DMS153 (cell line): ENCODE data around the gene NFATC1.

Experiments used
- DNase-seq: peaks from one replicate; lab custom pipeline; 2025; lab: John Stamatoyannopoulos, UW

NFATC1 gene

DNA sequence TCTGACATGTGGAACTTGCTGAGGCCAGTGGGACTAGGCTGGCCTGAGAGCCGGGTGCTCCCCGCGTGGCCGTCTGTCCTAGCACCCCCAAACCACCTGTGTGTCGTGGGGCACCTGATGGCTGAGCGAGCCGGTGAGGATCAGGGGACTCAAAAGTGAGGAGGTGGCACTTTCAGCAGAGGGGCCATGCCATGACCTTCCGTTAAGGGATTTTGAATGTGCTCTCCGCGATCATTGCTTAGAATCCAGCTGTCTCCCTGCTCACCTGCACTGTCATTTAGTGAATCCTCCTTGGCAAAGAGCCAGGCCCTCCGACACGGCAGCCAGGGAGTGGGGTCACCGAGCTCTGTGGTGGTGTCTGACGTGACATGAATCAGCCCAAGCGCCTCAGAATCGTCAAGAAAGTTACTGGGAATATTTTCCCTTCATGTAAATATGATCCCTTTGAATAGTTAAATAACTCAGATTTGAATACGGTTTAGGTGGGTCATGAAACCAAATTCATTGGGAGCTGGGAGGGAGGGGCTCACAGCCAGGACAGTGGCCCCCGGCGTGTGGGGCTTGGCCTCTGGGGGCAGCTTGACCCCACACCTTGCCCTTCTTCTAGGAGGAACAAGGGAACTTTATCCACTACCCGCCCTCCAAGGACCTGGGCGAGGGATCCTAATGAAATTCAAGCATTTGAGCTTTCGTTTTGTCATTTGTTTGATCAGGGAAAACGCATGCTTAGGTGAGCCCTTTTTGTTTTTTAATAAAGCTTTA, 9.5 kb downstream of the NFATC1 start:
- DNase-seq, result no peak

DNA sequence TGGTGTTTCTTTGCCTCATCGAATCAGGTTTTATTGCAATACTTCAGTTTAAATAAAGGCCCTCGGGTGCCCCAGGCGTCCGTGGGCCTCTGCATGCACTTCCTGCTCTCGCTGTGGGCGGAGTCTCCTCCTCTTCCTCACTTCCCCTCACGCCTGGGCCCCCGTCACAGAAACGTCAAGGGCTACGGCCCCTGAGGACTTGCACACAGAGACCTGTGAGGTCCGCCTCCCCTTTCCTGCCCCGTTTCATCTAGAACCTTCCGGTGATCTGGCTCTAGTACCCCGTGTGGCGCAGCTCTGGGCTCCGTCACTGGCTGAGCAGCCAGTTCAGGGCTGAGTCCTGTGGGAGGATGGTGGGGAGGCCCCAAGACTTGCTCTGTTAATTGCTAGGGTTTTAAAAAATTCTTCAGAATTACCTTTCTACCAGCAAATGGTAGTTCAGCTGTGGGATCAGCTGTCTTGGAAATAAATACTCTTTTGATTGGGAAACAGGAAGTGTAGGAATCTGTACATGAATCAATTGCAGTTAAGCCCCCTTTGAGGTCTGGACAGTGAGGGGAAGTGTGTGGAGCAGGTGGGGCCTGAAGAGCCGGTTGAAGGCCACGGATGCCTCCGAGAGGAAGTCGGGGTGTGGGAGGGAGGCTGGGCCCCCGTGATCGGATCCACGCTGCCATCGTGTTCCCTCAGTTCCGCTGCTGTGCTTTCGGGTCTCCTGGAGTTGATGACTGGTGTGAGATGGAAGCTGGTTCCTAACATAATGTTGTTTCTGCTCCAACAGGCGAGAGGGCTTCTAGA, 10.2 kb downstream of the NFATC1 start:
- DNase-seq, result no peak

DNA sequence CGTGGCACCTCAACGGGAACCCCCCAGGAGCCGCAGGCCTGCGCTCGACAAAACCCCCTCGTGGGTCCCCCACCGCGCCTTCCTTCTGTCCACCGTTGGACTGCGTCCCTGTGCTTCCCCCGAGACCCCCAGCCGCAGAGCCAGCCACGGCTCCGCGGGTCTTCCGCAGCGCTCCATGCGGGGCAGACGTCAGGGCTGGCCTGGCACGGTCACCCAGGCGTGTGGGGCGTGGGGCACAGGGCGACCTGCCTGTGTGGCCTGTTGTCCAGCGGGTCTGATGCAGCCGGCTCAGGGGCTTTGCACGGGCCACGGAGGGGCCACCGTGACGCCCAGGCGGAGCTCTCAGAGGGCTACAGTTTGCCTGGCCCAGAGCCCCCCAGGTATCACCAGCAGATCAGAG, 11.0 kb downstream of the NFATC1 start:
- DNase-seq, result no peak

DNA sequence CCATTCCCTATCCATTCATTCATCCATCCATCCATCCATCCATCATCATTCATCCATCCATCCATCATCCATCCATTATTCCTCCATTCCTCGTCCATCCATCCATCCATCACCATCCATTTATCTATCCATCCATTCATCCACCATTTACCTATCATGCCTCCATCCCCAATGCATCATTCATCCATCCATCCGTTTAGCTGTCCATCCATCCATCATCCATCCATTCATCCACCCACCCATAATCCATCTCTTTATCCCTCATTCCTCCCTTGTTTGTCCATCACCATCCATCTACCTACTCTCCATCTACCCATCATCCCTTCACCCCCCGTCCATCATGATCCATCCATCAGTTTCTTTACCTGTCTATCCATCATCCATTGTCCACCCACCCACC, 13.6 kb downstream of the NFATC1 start:
- DNase-seq, result no peak

DNA sequence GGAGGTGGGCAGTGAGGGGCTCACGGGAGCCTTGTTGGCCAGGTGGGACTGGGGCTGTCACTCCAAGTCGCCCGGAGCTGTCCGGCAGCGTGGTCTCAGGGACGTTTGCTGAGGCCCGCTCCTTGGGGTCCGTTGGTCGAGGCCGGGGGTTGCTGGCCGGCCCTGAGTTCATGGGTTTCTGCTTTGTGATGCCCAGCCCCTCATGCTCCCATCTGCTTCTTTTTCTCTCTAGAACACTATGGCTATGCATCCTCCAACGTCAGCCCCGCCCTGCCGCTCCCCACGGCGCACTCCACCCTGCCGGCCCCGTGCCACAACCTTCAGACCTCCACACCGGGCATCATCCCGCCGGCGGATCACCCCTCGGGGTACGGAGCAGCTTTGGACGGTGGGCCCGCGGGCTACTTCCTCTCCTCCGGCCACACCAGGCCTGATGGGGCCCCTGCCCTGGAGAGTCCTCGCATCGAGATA, 14.5 kb downstream of the NFATC1 start:
- no peak for DNase-seq

GRCh38 chr18:79410731-79411613, 15.2 kb downstream of the NFATC1 start:
- DNase-seq, result no peak

GRCh38 chr18:79411614-79412526, 16.1 kb downstream of the NFATC1 start:
- DNase-seq, result no peak

DNA sequence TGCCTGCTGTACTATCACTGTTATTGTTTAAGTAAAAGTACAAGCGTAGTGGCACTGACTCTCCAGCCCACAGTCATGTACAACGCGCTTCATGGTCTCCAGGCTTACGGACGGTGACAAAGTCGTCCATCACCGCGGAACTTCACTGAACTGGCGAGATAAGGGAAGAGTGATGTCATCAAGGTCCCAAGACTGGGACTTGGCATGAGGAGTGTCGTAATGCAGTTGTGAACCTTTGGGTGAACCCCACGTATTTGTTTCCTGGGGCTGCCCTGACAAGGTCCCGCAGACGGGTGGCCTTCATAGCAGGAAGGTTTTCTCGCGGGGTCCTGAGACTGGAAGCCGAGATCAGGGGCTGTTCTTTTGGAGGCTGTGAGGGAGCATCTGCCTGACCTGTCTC, 17.3 kb downstream of the NFATC1 start:
- DNase-seq, result no peak

DNA sequence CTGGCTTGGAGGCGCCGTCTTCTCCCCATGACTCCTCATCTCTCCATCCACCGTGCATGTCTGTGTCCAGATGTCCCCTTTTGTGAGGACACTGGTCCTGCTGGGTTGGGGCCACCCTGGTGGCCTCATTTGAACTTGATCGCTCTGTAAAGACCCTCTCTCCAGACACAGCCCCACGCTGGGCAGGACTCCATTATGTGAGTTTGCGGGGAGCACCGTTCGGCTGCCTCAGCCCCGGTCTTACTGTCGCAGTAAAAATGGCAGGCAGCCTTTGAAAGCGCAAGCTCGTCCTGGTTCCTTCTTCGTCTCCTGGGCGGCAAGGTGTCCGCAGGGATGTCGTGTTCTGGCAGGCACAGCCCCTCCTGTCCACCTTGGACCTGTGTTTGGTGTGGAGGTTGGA, 17.7 kb downstream of the NFATC1 start:
- no peak for DNase-seq

- DNase-seq, result no peak
These were observed 18.2 kb downstream of the NFATC1 start for GRCh38 chr18:79413901-79414300.

- no peak for DNase-seq
These were observed 20.4 kb downstream of the NFATC1 start for GRCh38 chr18:79416022-79416676.

GRCh38 chr18:79416677-79417052, 20.9 kb downstream of the NFATC1 start:
- no peak for DNase-seq

DNA sequence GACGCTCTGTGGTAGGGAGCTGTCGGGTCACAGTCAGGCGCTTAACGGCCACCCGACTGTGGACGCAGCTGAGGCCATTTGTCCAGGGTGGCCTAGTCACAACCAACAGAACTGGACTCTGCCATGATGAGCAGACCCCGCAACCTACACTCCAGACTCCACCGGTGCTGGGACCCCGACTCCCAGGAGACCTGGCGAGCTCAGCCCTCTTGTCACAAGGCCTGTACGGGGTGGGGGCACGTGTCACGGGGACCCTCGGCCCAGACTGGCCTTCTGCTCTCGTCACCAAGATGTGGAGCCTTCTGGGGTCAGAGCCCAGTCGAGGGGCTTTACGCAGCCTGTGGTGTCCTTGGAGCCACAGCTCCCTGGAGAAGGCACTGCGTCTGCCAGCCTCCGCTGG, 22.5 kb downstream of the NFATC1 start:
- no peak for DNase-seq

- DNase-seq, result no peak
These were observed 22.9 kb downstream of the NFATC1 start for GRCh38 chr18:79418642-79419041.

DNA sequence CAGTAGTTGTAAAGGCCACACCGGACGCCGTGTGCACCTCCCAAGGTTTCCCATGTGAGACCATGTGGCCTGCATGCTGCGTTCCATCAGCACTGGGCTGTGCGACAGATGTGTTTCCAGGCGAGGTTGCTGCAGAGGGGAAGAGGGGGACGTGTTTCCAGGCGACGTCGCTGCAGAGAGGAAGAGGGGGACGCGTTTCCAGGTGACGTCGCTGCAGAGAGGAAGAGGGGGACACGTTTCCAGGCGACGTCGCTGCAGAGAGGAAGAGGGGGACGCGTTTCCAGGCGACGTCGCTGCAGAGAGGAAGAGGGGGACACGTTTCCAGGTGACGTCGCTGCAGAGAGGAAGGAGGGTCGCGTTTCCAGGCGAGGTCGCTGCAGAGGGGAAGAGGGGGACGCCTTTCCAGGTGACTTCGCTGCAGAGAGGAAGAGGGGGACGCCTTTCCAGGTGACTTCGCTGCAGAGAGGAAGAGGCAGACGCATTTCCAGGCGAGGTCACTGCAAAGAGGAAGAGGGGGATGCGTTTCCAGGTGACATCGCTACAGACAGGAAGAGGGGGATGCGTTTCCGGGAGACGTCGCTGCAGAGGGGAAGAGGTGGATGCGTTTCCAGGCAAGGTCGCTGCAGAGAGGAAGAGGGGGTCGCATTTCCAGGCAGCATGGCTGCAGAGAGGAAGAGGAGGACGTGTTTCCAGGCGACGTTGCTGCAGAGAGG, 24.5 kb downstream of the NFATC1 start:
- no peak for DNase-seq

DNA sequence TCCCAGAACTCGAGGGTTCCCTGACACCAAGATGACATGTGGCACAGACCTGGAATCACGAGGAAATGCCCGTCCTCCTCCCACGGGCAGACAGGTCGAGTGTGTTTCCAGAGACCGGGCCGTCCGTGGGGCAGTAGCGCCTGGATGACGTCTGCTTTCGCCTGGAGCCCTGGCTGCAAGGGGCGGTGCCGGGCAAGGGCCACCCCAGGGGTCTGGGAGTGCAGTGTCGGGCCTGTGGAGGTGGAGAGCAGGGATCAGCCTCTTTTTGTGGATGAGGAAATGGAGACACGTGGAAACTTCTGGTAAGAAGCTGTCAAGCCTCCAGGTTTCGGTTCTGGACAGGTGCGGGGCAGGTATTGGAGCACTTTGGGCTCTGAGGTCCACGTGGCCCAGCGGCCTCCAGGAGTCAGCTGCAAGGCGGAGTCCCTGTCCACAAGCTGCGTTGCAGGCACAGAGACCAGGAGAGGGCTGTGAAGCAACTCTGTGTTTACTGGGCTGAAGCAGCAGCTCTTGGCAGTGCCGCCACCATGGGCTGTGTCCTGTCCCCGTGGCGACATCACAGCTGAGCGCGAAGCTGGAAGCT, 25.6 kb downstream of the NFATC1 start:
- no peak for DNase-seq

GRCh38 chr18:79422022-79422782, 26.5 kb downstream of the NFATC1 start:
- DNase-seq, result no peak

GRCh38 chr18:79422783-79423165, 27.0 kb downstream of the NFATC1 start:
- no peak for DNase-seq
